ENCODE results near the gene FRMPD2. TPM values are rescaled to one million over a fixed set of nuclear protein-coding genes. Genes with fewer than 3 reads are reported as not detected.

FRMPD2 gene
- total and polyA plus RNA-seq, 2 experiments from 2014 or later: not detected

GRCh38 chr10:48271047-48271730, 3.3 kb downstream of the FRMPD2 start:
- Mint-ChIP-seq H3K27ac (no peak overlapping the region), H3K9me3 (no peaks in the 10 kb centered on the region), H3K4me3 (no peak overlapping the region), H3K4me1 (peaks cover 23% of the 10 kb centered on the region), H3K27me3 (ENCODE audit: insufficient read depth, low read depth, poor library complexity) (no peaks in the 10 kb centered on the region), H3K36me3 (ENCODE audit: low read depth) (no peaks in the 10 kb centered on the region)
- Histone ChIP-seq H3K27me3 (ENCODE audit: insufficient read depth) (no peaks in the 10 kb centered on the region), H3K36me3 (ENCODE audit: insufficient read depth) (no peaks in the 10 kb centered on the region), H2AFZ (no peak overlapping the region), H3K9me2 (ENCODE audit: insufficient read depth) (0 out of 2 replicates have a peak, but pooled peaks cover 2% of the 10 kb centered on the region), H4K20me1 (replicated peaks; ENCODE audit: insufficient read depth) (no peaks in the 10 kb centered on the region), H3K4me3 (no peak overlapping the region), H3K79me2 (replicated peaks; ENCODE audit: insufficient read depth) (no peaks in the 10 kb centered on the region), H3F3A (replicated peaks; ENCODE audit: low read depth) (no peaks in the 10 kb centered on the region), H3K4me2 (no peak overlapping the region), H3K27ac (ENCODE audit: low read depth) (no peak overlapping the region), H3K4me1 (ENCODE audit: insufficient read depth) (no peaks in the 10 kb centered on the region)
- DNase-seq (ENCODE audit: low spot score) (no peak), ATAC-seq (no peak)
- TF ChIP-seq, protein P1, sequence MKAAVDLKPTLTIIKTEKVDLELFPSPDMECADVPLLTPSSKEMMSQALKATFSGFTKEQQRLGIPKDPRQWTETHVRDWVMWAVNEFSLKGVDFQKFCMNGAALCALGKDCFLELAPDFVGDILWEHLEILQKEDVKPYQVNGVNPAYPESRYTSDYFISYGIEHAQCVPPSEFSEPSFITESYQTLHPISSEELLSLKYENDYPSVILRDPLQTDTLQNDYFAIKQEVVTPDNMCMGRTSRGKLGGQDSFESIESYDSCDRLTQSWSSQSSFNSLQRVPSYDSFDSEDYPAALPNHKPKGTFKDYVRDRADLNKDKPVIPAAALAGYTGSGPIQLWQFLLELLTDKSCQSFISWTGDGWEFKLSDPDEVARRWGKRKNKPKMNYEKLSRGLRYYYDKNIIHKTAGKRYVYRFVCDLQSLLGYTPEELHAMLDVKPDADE (IDR thresholded peaks at IDR 0.05): no peak
- TF ChIP-seq POLR2AphosphoS5 (IDR thresholded peaks at IDR 0.05; ENCODE audit: low read depth) (no peak), CTCF (conservative IDR thresholded peaks at IDR 0.05; ENCODE audit: low read depth in 2 of 2) (no peak), ZNF114 (CRISPR knock-in tag; IDR thresholded peaks at IDR 0.05) (no peak)

GRCh38 chr10:48266528-48266927, 8.0 kb downstream of the FRMPD2 start:
- Mint-ChIP-seq H3K36me3 (ENCODE audit: low read depth) (no peaks in the 10 kb centered on the region), H3K27ac (no peak overlapping the region), H3K27me3 (ENCODE audit: insufficient read depth, low read depth, poor library complexity) (no peaks in the 10 kb centered on the region), H3K9me3 (no peaks in the 10 kb centered on the region; the same call in 2 of the 3 replicates), H3K4me3 (no peak overlapping the region), H3K4me1 (peaks cover 12% of the 10 kb centered on the region)
- Histone ChIP-seq H3K36me3 (ENCODE audit: insufficient read depth) (no peaks in the 10 kb centered on the region), H2AFZ (no peak overlapping the region), H3K27me3 (ENCODE audit: insufficient read depth) (no peaks in the 10 kb centered on the region), H4K20me1 (replicated peaks; ENCODE audit: insufficient read depth) (no peaks in the 10 kb centered on the region), H3K4me3 (no peak overlapping the region), H3K79me2 (replicated peaks; ENCODE audit: insufficient read depth) (no peaks in the 10 kb centered on the region), H3K4me1 (ENCODE audit: insufficient read depth) (no peaks in the 10 kb centered on the region), H3K27ac (ENCODE audit: low read depth) (no peak overlapping the region), H3F3A (replicated peaks; ENCODE audit: low read depth) (no peaks in the 10 kb centered on the region), H3K4me2 (no peak overlapping the region), H3K9me2 (ENCODE audit: insufficient read depth) (0 out of 2 replicates have a peak, but pooled peaks cover 2% of the 10 kb centered on the region)
- no peak for DNase-seq (ENCODE audit: low spot score)
- TF ChIP-seq ZNF462 (CRISPR knock-in tag; IDR thresholded peaks at IDR 0.05): no peak
- peak in 1 of 2 experiments; percentile 17; a peak in 1 of 4 replicates for TF ChIP-seq CTCF (conservative IDR thresholded peaks at IDR 0.05; ENCODE audit: low read depth in 2 of 2)
- no peak for ATAC-seq

All from GM23338 (cell line).